HG03457 (cell line): ENCODE results near the gene SYTL2.

Experiments used
- ATAC-seq: cut with Tn5 transposase; IDR thresholded peaks from one replicate; pipeline ENCODE4 v1.9.1; 2021; ENCODE audit warnings: moderate number of reproducible peaks; ENCODE audit not compliant: unreplicated experiment

Gene SYTL2

DNA sequence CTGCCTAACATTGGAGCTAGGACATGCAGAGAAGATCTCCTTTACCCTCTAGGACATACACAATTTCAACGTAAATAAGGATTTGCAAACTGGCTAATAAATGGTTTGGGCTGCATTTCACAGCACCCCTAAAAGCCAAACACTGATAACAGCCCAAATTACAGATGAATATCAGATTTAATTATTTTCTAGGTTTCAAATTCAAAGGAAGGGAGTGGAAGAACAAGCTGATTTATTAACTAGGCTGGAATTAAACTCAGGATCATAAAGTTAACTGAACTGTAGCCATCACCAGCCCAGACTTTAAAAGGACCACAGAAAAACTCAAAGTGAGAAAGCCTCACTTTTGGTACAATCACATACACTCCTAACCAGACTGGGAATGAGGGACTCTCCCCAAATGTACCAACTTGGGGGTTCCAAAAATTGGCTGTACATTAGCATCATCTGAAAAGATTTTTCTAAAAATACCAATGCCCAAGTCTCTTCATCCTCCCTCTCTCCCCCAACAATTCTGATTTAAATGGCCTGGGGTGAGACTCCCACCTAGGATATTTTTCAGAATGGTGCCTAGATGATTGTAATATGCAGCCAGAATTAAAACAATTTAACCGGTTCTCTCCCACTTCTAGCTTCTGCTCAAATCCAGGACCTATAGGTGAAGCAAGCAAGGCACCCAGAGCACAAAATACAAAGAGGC, 43.5 kb downstream of the SYTL2 start:
- no peak for ATAC-seq

DNA sequence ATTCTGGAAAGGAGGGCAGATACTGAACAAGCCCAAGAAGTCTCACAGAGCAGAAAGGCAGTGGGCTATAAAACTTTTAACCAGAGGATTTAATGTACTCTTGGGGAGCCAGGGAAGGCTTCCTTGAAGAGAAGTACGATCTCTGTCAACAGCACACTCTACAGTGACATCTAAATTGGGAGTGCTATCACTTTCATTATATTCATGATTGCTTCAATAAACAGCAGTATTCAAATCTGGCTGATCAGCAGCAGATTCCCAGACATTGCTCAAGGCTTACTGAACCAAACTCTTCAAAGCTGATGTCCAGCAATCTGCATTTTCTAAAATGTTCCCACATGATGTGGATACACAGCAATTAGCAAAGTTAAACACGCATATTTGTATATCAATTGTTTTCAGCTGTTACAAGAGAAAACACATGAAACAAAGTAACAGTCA, 44.2 kb downstream of the SYTL2 start:
- ATAC-seq: no peak

DNA sequence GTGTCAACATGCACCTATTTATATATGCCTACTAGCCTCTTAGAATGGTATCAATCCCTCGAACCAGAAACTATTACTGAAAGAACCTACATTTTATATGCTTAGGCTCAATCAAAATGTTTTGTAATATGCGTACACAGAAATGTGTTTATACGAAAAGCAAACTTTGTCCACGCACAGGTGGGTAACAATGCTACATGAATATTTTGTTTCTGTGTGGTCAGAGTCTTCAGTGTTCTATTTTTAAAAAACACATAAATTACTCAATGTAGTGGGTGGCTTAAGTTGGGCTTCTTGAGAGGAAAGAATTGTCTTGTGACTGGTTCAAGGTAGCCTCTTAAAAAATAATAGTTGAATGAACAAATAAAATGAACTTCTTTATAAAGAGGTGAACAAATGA, 46.1 kb downstream of the SYTL2 start:
- no peak for ATAC-seq

DNA sequence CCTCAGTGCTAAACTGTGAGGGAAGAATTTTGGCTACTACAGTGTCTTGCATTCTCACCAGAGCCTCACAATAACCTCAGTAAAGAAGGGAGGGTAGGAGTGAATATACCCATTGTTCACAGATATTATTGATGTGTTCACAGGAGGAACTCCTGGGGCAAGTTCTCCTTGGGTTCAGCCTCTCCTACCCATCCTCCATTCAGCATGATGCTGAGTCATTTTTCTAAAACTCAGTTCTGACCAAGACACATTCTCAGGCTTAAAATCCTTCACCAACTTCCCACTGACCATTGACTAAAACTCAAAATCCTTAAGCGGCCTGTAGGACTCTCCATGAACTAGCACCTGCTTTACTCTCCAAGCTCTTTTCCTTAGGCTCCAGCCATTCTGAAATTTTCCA, 48.7 kb downstream of the SYTL2 start:
- no peak for ATAC-seq

DNA sequence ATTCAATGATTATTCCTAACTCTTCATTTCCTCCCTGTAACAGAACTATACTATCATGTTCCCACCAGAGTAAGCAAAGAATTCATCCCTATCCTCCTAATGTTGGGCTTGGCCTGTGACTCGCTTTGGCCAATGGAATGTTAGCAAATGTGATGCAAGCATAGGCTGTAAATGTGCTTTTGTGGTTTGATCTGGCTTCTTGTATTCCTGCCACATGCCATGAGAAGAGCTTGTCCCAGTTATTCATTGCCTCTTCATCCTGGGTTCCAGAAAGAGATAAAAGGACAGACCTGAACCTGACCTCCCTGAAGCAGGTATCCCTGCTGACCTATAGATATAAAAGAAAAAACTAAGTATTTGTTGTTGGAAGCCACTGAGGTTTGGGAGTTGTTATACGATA, 51.0 kb downstream of the SYTL2 start:
- no peak for ATAC-seq

DNA sequence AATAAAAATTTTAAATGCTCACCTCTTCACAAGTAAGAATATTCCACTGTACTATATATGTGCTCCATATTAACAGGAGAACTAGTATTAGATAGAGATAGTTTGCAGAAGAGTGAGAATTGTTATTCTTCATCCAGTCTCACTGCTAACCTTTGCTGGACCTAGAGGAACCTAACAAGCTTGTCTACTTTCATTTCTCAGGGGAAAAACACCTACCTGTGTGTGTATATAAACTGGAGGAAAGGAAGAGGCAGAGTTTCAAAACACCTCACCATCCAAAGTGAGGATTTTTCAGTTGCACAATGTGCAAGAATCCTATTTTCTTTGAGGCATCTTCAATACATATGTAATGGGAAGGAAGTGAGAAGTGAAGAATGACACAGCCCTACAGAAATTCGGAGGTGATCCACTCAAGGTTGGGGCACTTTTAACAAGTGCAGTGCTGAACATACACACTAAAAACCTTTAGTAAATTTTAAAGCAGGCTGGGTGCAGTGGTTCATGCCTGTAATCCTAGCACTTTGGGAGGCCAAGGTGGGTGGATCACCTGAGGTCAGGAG, 52.4 kb downstream of the SYTL2 start:
- no peak for ATAC-seq

DNA sequence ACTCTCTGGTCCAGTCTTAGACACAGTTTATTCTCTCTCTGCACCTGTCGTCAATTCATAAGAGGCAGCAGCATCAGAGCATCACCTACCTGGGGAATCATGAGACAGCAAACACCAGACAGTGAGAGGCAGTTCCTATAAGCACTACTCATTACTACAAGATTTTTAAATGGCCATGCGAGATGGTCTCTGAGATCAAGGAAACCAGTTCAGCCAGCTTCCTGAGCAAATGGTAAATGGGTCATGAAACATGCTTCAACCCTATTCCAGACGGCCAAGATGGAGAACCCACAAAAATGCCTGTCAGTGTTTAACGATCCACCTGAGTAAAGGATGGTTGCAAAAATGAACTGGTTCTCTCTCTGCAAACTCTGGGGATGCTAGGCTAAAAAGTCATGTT, 52.9 kb downstream of the SYTL2 start:
- no peak for ATAC-seq

DNA sequence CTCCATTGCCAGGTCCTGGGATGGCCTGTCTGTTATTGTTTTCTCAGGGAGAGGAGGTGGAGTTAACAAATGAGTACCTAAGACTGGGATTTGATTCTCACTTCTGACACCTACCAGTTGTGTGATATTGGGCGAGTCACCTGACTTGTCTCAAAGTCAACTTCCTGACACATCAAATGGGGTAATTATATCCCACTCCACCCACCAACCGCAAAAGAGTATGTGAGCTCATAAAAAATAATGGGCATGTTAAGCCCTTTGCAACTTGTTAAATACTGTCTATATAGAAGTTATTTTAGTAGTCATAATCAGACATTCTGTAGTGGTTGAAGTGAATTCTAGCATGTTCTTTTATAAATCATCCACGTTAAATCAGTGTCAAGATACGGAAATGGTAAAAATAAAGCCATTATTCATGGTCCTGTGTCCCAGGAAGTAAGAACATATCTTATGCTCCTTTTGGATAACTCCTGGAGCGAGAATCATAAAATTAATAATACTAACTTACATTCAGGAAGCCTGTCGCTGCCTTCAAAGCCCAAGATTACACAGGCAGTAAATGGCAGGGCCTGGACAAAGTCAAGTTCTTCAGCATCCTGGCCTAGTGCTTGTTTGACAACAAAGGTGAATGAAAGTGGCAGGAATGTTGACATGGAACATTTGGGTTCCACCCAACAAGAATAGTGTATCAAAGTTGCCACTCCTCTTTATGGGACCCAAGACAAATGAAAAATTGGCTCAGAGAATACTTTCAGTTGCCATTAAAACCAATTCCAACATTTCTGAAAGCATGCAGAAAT, 54.3 kb downstream of the SYTL2 start:
- ATAC-seq: no peak

DNA sequence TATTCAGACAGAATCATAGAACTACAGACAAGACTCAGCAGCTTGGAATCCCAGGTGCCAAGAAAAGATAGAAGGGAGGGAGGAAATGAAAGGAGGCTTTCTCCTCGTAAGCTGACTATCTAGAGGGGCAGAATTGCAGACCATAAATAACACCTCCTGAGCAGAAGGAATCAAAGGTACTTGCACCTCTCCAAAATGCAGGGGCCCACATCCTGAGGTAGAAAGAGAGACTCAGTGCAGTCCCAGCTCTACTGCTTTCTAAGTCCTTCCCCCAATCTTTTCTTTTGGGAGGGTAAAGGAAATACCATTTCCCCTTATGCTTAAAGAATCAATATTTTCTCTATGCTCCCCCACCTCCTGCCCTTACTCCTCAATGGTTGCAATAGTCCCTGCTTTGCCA, 55.2 kb downstream of the SYTL2 start:
- no peak for ATAC-seq

DNA sequence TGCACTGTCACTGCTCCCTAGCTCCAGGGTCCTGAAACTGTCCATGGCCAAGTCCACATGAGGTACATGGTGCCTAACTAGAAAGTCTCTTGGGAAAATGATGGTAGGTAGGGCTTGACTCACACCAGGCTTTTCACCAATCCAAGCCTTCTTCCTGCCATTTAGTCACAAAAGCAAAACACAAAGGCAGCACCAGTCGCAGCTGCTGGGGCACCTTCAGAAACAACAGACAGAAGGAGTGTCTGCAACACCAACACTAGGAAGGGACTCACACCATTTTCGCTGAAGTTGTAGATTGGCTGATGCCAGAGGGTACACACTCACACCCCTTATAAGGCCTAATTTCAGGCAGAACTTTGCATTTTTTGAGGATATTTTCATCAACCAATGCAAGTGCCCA, 55.7 kb downstream of the SYTL2 start:
- ATAC-seq: no peak

DNA sequence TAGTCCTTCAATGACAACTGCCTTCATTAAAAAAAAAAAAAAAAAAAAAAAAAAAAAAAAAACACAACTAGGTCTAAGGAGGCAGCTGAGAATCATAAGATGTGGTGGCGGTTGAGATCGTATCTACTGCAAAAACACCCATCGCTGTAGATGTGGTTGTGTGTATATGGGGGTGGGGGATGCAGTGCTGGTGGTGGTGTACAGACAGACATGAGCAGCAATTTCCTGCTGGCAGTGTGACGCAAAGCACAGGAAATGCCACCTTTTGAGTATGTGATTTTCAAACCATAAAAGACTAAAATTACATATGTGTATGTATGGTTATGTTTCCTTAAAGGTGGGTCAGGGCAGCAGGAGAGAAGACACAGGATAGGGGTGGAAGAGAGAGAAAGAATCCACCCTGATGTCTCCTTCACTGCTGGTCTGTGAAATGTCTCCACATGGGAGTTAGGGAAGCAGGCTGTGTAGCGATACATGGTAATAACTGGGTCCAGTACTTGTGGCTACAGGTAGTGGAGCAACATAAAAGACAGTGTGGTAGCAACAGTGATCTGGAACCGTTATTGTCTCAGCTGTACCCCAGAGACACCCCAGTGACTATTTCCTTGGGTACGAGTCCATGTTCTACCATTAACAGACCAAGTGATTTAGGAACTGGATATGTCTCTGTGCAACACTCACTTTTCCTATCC, 57.9 kb downstream of the SYTL2 start:
- no peak for ATAC-seq

DNA sequence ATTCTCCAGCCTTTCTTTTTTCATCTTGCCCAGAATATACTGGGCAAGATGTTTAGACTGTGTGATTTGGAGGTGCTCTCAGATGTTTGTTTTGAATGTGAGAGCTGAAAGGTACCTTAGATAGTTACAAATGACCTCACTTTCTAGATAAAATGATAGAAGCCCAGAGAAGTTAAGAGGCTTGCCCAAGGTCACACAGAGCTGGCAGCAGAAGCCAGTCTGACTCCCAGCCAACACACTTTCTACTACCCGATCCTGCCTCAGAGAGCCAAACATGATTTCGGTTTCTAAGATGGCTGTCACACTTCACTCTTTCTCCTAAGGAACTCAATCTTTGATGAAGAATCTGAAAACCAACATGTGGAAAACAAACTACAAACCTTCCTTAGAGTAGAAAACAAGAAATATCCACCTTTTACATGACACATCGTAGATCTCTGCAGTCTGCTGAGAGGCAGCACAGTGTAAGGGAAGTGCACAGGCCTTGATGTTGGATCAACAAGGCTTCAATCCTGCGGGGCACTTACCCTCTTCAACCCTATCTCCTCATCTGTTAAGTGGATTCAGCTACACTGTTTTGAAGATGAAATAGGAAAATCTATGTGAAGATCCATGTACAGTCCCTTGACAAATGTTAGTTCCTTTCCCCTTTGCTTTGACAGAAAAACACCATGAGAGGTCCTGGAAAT, 58.6 kb downstream of the SYTL2 start:
- ATAC-seq: no peak

DNA sequence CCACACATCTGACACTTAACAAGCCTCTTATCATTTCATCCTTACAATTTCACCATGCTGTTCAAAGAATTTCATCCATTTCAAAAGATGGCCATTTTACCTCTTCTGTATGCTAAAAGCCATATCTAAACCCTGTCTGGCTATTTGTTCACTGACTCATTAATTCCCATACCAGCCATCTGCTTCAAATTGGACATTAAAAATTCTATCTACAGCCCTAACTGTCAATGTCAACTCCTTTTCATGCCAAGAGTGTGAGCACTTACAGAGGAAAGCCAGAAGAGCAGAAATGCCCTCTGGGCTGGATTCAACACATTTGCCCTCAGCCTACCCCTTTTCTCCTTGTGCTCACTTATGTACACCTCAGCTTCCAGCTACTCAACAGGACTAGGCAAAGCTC, 59.2 kb downstream of the SYTL2 start:
- ATAC-seq: no peak

DNA sequence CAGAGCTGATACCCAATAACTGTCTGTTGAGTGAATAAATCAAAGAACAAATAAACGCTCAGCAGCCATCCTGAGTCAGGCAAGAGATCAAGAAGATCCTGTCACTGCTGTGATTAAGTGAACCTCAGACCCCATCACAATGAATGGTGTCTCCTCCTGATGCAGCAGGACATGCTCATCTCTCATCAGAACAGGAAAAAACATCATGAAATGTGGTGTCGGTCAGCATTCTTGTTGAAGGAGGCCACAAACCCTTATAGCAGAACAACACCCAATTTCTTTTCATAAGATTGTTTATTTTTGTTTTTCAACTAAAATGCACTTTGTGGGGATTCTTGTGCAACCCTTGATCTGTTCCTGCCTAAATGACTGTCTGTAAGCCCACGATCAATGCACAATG, 60.3 kb downstream of the SYTL2 start:
- ATAC-seq: no peak

DNA sequence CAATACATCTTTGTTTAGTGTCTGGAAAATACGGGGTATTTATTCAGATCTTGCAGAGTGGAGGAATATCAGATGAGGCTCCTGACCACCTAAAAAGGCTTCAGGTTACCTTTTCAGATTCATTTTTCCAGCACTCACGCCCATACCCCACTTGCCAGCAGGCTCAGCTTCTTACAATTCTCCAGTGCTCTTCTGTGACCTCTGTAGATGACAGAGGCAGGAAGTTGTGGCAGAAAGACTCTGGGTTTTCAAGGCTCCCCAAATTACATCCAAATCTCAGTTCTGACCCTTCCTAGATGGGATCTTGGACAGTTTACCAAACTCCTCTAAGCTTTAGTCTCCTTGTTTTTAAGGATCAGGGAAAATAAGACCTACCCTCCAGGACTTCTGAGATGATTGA, 61.1 kb downstream of the SYTL2 start:
- no peak for ATAC-seq

DNA sequence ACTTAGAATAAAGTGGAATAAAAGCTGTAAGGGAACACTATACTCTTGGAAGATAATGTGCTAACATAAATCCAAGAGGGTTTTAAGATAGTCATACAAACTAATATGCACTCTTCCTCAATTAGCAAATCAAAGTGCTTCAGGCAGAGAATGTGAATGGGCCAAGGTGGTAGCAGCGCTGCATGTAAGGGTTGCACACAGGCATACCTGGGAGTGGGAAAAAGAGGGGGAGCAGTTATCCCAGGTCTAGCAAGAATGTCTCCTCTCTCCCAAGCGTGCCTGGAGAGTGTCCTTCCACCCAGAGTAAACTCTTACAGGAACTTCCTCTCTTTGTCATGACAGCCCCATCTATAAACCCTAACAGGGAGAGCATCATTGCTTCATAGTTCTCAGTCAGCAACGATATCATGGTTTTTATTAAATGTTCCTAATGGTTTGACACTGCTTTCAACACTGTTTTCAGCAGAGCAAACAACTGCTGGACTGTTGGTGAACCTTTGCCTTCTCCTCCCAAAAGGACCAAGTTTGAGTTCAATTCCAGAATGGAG, 61.6 kb downstream of the SYTL2 start:
- ATAC-seq: no peak

DNA sequence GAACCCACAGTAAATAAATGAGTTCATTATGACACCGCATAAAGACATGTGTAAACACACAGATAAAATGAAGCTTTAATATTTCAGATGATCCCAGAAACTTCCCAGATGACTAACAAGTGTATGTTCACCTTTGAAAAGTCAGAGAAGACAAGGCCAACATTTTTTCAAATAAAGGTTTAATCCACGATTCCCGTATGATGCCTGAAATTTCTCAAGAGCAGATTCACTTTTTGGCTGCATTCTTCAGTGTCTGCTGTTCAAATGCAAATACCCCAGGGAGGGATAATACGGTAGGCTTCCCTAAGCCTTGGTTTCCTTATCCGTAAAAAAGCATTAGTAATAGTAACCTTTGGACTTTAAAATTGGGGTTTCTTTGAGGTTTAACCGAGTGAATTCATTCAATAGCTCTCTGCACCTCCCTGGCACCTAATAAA, 62.5 kb downstream of the SYTL2 start:
- no peak for ATAC-seq

DNA sequence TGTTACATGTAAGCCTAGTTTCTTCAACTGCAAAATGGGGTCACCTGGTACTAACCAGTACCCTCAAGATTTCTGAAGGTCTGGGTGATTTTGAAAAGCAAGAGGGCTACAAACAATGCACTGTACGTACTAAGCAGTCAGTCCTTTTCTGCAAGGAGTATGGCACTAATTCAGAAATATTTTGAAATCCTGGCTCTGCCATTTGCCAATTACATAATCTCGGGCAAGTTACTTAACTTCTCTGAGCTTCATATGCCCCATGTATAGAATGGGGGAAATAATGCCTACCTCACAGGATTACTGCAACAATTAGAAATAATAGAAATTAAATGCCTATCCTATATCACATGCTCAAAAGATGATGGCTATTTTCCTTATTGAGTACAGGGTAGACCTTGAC, 64.3 kb downstream of the SYTL2 start:
- ATAC-seq: no peak

DNA sequence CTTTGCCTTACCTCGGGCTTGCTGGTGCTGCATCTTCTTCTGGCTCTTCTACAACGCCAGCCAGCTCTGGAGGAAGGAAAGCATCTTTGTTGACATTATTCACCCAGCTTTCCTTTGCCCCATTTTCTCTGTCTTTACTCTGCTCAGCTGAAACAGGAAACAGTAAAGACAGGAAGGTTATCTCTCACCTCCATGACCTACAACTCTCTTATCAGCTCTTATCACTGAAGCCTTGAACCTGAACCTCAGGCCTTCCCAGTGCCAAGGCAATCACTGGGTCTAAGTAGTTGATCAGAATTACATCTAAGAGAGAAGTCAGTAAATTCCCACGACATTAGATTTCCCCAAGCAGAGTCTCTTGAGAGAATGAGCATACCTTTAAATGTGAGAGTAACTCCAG, 65.3 kb downstream of the SYTL2 start:
- no peak for ATAC-seq

DNA sequence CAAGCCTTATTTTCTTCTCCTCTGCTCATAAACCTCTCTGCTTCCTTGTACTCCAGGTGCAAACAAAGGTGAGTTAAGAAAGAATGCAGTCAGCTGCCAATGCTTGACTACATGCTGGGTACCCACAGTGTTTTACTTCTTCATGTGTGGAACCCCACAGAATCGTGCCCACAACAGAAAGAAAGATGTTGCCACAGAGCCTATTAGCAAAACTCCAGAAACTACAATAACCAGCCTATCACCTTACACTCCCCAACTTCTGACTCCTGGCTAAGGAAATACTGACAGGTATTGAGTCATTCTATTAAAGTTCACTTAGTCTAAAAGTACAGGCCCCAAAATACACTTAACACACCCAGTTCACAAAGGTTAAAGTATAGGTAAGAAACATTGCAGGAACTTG, 68.1 kb downstream of the SYTL2 start:
- ATAC-seq: no peak

DNA sequence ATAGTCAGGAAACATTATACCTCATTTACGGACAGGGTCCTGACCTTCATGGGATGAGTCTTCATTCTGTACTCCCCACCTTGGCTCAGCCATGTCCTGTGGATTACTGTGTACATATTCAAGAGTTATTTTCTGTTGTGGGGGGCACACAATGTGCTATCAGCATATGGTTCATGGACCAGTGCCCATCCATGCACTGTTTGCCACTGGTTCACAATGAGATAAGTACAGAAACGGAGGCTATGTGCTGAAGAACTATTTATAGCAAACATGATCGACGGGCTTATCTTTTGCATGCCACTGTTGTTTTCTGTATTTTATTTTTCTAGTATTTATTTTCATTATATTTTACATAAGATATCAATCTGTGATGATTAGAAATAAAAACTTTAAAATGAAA, 68.6 kb downstream of the SYTL2 start:
- ATAC-seq: no peak
